T-cell (primary cell): ENCODE results near the gene WDR77. TPM values are rescaled to one million over a fixed set of nuclear protein-coding genes. Genes with fewer than 3 reads are reported as not detected.

ENCODE experiments used
- ATAC-seq, 4 experiments: fragments of 200-7000 bp in 3 of 4; fragments of 150-1000 bp in 1 of 4; cut with Tn5 transposase; replicated peaks in 1 of 4; 1 replicate in 3 of 4; 2 replicates in 1 of 4; pipeline ENCODE4 v1.10.0; 2021; ENCODE audit warnings: moderate library complexity in 3 of 4, mild to moderate bottlenecking in 2 of 4, moderate number of reproducible peaks in 1 of 4
- CTCF ChIA-PET, 2 donors: fragments of 300-600 bp; sonication (Branson Sonifier 250); formaldehyde crosslinking; loops; one replicate each; lab custom pipeline; 2022; ENCODE audit warnings: antibody characterized with exemption in 2 of 2; lab: Charles Lee
- POLR2A ChIA-PET, 2 donors: fragments of 300-600 bp; sonication (Branson Sonifier 250); formaldehyde crosslinking; loops; one replicate each; lab custom pipeline; 2022; ENCODE audit warnings: antibody characterized with exemption in 2 of 2; lab: Charles Lee
- DNase-seq, 35 experiments: peaks; one replicate each; pipeline versions ENCODE4 v3.0.0 to v3.0.0-alpha.2; 2013 to 2023
- H3K27ac ChIP-seq: one replicate; pipeline ENCODE4 v1.5.1; 2013; ENCODE audit warnings: low read length
- H3K27me3 ChIP-seq, 2 experiments: replicated peaks in 1 of 2; 1 replicate in 1 of 2; 2 replicates in 1 of 2; pipeline versions ENCODE4 v1.6.1 to v1.7.0; 2013; ENCODE audit warnings: low read length in 1 of 2, mixed read lengths in 1 of 2; ENCODE audit not compliant: control insufficient read depth in 2 of 2, insufficient read depth in 2 of 2; ENCODE audit errors: extremely low read depth in 1 of 2
- H3K36me3 ChIP-seq, 2 donors: 1 replicate in 1 of 2; 2 replicates in 1 of 2; pipeline versions ENCODE4 v1.6.1 to v1.7.0; 2013; ENCODE audit warnings: low read length in 1 of 2; ENCODE audit not compliant: control insufficient read depth in 2 of 2, insufficient read depth in 1 of 2; ENCODE audit errors: extremely low read depth in 1 of 2
- H3K4me1 ChIP-seq, 2 experiments: 1 replicate in 1 of 2; 2 replicates in 1 of 2; pipeline versions ENCODE4 v1.6.1 to v1.7.0; 2013; ENCODE audit warnings: low read length in 2 of 2, mixed read lengths in 1 of 2; ENCODE audit not compliant: insufficient read depth in 2 of 2, control insufficient read depth in 1 of 2; ENCODE audit errors: extremely low read depth in 1 of 2
- H3K4me3 ChIP-seq, 2 donors: 1 replicate in 1 of 2; 2 replicates in 1 of 2; pipeline versions ENCODE4 v1.5.1 to v1.7.0; 2013; ENCODE audit warnings: mild to moderate bottlenecking in 2 of 2, low read length in 1 of 2, moderate library complexity in 1 of 2; ENCODE audit not compliant: control insufficient read depth in 1 of 2; ENCODE audit errors: extremely low read depth in 1 of 2
- H3K9me3 ChIP-seq: 2 replicates; pipeline ENCODE4 v1.7.0; 2013
- H3K27ac Mint-ChIP-seq, 2 donors: one replicate each; pipeline ENCODE4 v1.8.0; 2020 to 2021; ENCODE audit warnings: mild to moderate bottlenecking in 2 of 2, mixed read lengths in 2 of 2
- H3K27me3 Mint-ChIP-seq, 2 donors: one replicate each; pipeline ENCODE4 v1.8.0; 2021 to 2022; ENCODE audit warnings: mixed read lengths in 2 of 2
- H3K36me3 Mint-ChIP-seq: one replicate; pipeline ENCODE4 v1.8.0; 2021; ENCODE audit warnings: mixed read lengths
- H3K4me1 Mint-ChIP-seq, 3 donors: one replicate each; pipeline ENCODE4 v1.8.0; 2020 to 2022; ENCODE audit warnings: mixed read lengths in 3 of 3, mild to moderate bottlenecking in 1 of 3
- H3K4me3 Mint-ChIP-seq, 3 donors: one replicate each; pipeline ENCODE4 v1.8.0; 2020 to 2022; ENCODE audit warnings: mild to moderate bottlenecking in 3 of 3, mixed read lengths in 3 of 3, moderate library complexity in 3 of 3
- H3K9me3 Mint-ChIP-seq, 3 donors: one replicate each; pipeline ENCODE4 v1.8.0; 2020 to 2022; ENCODE audit warnings: mixed read lengths in 3 of 3
- WGBS: methylation state at CpG from one replicate; pipeline ENCODE4 v1.1.5; 2013; ENCODE audit warnings: missing lambda C conversion rate; ENCODE audit not compliant: insufficient coverage; 5-methylcytosine and 5-hydroxymethylcytosine counted together
- total RNA-seq, 35 experiments: library from RNA in 6 of 35; stranded (reverse) in 6 of 35; fragments of 120-200 nt in 1 of 35; gene quantifications; one replicate each; pipeline versions ENCODE4 v1.2.1 to v1.2.4 and lab custom pipeline; 2013 to 2026

Gene WDR77
- total RNA-seq, 5 donors from 2014 or later (not counting 1 experiment from before 2014, with no cell fraction given) = 22.5 to 40.1 (median 33.1) TPM

- Mint-ChIP-seq H3K27ac (peak overlapping the region; percentile 64 to 68), H3K27me3 (no peaks in the 10 kb centered on the region), H3K9me3 (no peaks in the 10 kb centered on the region), H3K36me3 (peaks cover 60% of the 10 kb centered on the region), H3K4me1 (peaks cover 42 to 49% (median 49%) of the 10 kb centered on the region in 3 donors), H3K4me3 (no peak overlapping the region)
- POLR2A ChIA-PET = no interaction called here
- H3K27me3 ChIP-seq = no peaks in the 10 kb centered on the region
- 100% methylated on average over 2 of the region's 4 CpGs for WGBS
- H3K4me3 ChIP-seq = no peak overlapping the region
- no peak overlapping the region for H3K27ac ChIP-seq
- DNase-seq (no peak), ATAC-seq (no peak)
- H3K9me3 ChIP-seq = no peaks in the 10 kb centered on the region
- CTCF ChIA-PET = interaction anchor here in 1 of 2 donors (1.0 kb wide), 1 partner anchor 11 kb away, joined by 3 read pairs; no protein-coding TSS in a partner anchor
- peaks cover 5 to 10% of the 10 kb centered on the region in 2 experiments for H3K4me1 ChIP-seq
- peaks cover 16 to 79% of the 10 kb centered on the region in 2 donors for H3K36me3 ChIP-seq
Measured at GRCh38 chr1:111442457-111442856, 6.6 kb downstream of the WDR77 start.

- H3K4me1 Mint-ChIP-seq = peaks cover 34 to 42% (median 41%) of the 10 kb centered on the region in 3 donors
- no peaks in the 10 kb centered on the region for H3K27me3 Mint-ChIP-seq
- peaks cover 55% of the 10 kb centered on the region for H3K36me3 Mint-ChIP-seq
- WGBS = no CpG with 5 or more reads among the region's 9 CpGs
- H3K4me1 ChIP-seq = peaks cover 0 to 10% of the 10 kb centered on the region in 2 experiments
- H3K27ac Mint-ChIP-seq = peak overlapping the region; percentile 76 to 85
- no peak overlapping the region for H3K4me3 Mint-ChIP-seq
- ChIA-PET POLR2A (no interaction called here), CTCF (no interaction called here)
- H3K9me3 Mint-ChIP-seq = no peaks in the 10 kb centered on the region
- peaks cover 16 to 75% of the 10 kb centered on the region in 2 donors for H3K36me3 ChIP-seq
- peak; percentile 74 to 96 (median 86) for ATAC-seq
- no peak overlapping the region for H3K4me3 ChIP-seq
- peak overlapping the region; percentile 1 for H3K27ac ChIP-seq
- H3K27me3 ChIP-seq = no peaks in the 10 kb centered on the region
- H3K9me3 ChIP-seq = no peaks in the 10 kb centered on the region
- DNase-seq = peak; percentile 50 to 80 (median 69)
Measured at GRCh38 chr1:111441573-111442192, 7.4 kb downstream of the WDR77 start.

DNA sequence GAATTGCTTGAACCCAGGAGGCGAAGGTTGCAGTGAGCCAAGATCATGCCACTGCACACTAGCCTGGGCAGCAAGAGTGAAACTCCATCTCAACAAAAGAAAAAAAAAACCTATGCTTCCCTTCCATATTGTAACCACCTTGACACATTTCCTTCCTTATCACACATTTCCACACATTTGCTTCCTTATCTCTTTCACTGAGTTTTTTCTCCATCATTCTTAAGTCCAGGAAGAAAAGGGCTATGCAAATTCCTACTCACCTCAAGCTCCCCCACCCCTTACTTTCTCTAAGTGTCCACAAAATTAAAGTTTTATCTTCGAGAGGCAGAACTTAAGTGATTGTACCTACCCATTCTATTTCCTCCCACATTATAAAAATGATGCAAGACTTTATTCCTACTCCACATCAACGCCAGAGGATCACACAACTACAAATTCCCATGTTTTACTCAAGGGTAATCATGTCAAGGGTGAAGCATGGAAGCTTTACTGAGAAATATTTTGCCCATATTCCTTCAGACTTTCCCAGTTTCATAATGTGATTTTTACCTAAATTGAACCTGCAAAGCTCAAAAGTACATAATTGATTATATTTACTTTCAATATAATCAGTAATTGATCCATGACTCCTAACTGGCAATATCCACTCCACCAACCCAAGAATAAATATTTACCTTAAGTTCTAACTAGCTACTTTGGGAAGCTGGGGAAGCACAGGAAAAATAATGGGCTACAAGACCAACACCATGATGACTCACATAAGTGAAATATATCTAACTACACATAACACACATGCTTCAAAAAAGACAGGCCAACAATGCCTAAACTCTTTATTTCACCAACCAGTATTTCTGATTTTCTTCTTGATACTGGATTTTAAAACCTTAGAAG, 9.3 kb downstream of the WDR77 start:
- H3K27me3 ChIP-seq = no peaks in the 10 kb centered on the region
- ChIA-PET POLR2A (no interaction called here), CTCF (interaction anchor here in 1 of 2 donors (0.8 kb wide), 1 partner anchor 330 kb away, joined by 3 read pairs; no protein-coding TSS in a partner anchor)
- H3K4me1 ChIP-seq = peaks cover 0 to 10% of the 10 kb centered on the region in 2 experiments
- peak overlapping the region; percentile 17 to 57 for H3K27ac Mint-ChIP-seq
- H3K4me3 ChIP-seq = no peak overlapping the region
- DNase-seq = no peak
- WGBS = no CpG with 5 or more reads among the region's 3 CpGs
- no peaks in the 10 kb centered on the region for H3K27me3 Mint-ChIP-seq
- H3K36me3 ChIP-seq = peaks cover 13 to 64% of the 10 kb centered on the region in 2 donors
- H3K9me3 ChIP-seq = no peaks in the 10 kb centered on the region
- H3K4me1 Mint-ChIP-seq = peaks cover 21 to 28% (median 25%) of the 10 kb centered on the region in 3 donors
- H3K4me3 Mint-ChIP-seq = no peak overlapping the region
- peaks cover 44% of the 10 kb centered on the region for H3K36me3 Mint-ChIP-seq
- no peaks in the 10 kb centered on the region for H3K9me3 Mint-ChIP-seq
- ATAC-seq = no peak
- H3K27ac ChIP-seq = no peak overlapping the region

DNA sequence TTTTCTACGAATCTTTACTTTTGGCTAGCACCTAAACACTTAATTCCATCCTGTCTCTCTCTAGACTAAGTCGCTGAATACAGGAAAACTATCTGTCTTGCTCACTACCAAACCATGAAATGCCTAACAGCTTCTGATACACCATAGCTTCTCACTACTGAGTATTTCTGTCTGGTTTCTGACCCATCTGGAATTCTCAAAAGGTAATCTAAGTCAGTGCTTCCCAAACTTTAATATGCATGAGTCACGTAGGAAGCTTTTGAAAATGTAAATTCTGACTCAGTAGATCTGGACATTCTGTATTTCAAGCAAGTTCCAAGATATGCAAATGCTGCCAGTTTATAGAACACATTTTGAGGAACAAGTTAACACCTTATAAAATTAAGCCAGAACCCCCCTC, 12.3 kb downstream of the WDR77 start:
- peaks cover 22% of the 10 kb centered on the region for H3K36me3 Mint-ChIP-seq
- peak overlapping the region; percentile 68 to 81 for H3K27ac Mint-ChIP-seq
- CTCF ChIA-PET = interaction anchor here (0.7 kb wide), 2 partner anchors 10 to 14 kb away, joined by 3 read pairs; no protein-coding TSS in a partner anchor
- Histone ChIP-seq H3K4me3 (no peak overlapping the region), H3K27ac (no peak overlapping the region), H3K36me3 (peaks cover 4 to 35% of the 10 kb centered on the region in 2 donors), H3K9me3 (no peaks in the 10 kb centered on the region), H3K27me3 (no peaks in the 10 kb centered on the region), H3K4me1 (peaks cover 0 to 7% of the 10 kb centered on the region in 2 experiments)
- no peaks in the 10 kb centered on the region for H3K9me3 Mint-ChIP-seq
- H3K4me3 Mint-ChIP-seq = no peak overlapping the region
- ATAC-seq (no peak), DNase-seq (no peak)
- peaks cover 8 to 10% (median 9%) of the 10 kb centered on the region in 3 donors for H3K4me1 Mint-ChIP-seq
- POLR2A ChIA-PET = no interaction called here
- no peaks in the 10 kb centered on the region for H3K27me3 Mint-ChIP-seq
- 50% methylated on average over 2 of the region's 3 CpGs for WGBS

- H3K4me1 Mint-ChIP-seq = peaks cover 3 to 8% (median 4%) of the 10 kb centered on the region in 3 donors
- no peak overlapping the region for H3K27ac ChIP-seq
- H3K36me3 Mint-ChIP-seq = peaks cover 36% of the 10 kb centered on the region
- no CpG with 5 or more reads among the region's 3 CpGs for WGBS
- no peaks in the 10 kb centered on the region for H3K27me3 Mint-ChIP-seq
- no peaks in the 10 kb centered on the region for H3K9me3 ChIP-seq
- peaks cover 0 to 4% of the 10 kb centered on the region in 2 experiments for H3K27me3 ChIP-seq
- DNase-seq (no peak), ATAC-seq (no peak)
- H3K4me3 ChIP-seq = no peak overlapping the region
- peaks cover 4 to 5% of the 10 kb centered on the region in 2 donors for H3K36me3 ChIP-seq
- no peaks in the 10 kb centered on the region for H3K9me3 Mint-ChIP-seq
- no peaks in the 10 kb centered on the region for H3K4me1 ChIP-seq
- ChIA-PET CTCF (interaction anchor here (0.5 kb wide), 2 partner anchors 194 to 1315 kb away, joined by 3 to 10 read pairs; no protein-coding TSS in a partner anchor), POLR2A (no interaction called here)
- H3K4me3 Mint-ChIP-seq = no peak overlapping the region
- no peak overlapping the region for H3K27ac Mint-ChIP-seq
Measured at GRCh38 chr1:111424281-111424680, 24.8 kb downstream of the WDR77 start.
